ENCODE measurements around the gene PTH2R.
"Not testable (repeated sequence)": the region's sequence is repeated elsewhere in the genome, so short reads cannot be mapped to it uniquely, and the experiment has no call there.

PTH2R gene

GRCh38 chr2:208488686-208489564, 82.3 kb downstream of the PTH2R start:
- no peak for DNase-seq

- no peak for DNase-seq
Measured at GRCh38 chr2:208489687-208490086, 83.1 kb downstream of the PTH2R start.

GRCh38 chr2:208490492-208490891, 83.9 kb downstream of the PTH2R start:
- DNase-seq = no peak

- no peak for DNase-seq
Measured at GRCh38 chr2:208491641-208492040, 85.0 kb downstream of the PTH2R start.

- no peak for DNase-seq
Measured at GRCh38 chr2:208492069-208492468, 85.5 kb downstream of the PTH2R start.

- DNase-seq = no peak
Measured at GRCh38 chr2:208493186-208493585, 86.6 kb downstream of the PTH2R start.

- no peak for DNase-seq
Measured at GRCh38 chr2:208496129-208496528, 89.5 kb downstream of the PTH2R start.

- no peak for DNase-seq
Measured at GRCh38 chr2:208501206-208501605, 94.6 kb downstream of the PTH2R start.

GRCh38 chr2:208502288-208502687, 95.7 kb downstream of the PTH2R start:
- no peak for DNase-seq

GRCh38 chr2:208505365-208505764, 98.8 kb downstream of the PTH2R start:
- not testable (repeated sequence) for DNase-seq

- DNase-seq = no peak
Measured at GRCh38 chr2:208509586-208509985, 103.0 kb downstream of the PTH2R start.

GRCh38 chr2:208511016-208511415, 104.4 kb downstream of the PTH2R start:
- DNase-seq = no peak

GRCh38 chr2:208511573-208511972, 105.0 kb downstream of the PTH2R start:
- no peak for DNase-seq

- no peak for DNase-seq
Measured at GRCh38 chr2:208515099-208515498, 108.5 kb downstream of the PTH2R start.

GRCh38 chr2:208523069-208523468, 116.5 kb downstream of the PTH2R start:
- not testable (repeated sequence) for DNase-seq

- not testable (repeated sequence) for DNase-seq
Measured at GRCh38 chr2:208525165-208525564, 118.6 kb downstream of the PTH2R start.

- no peak for DNase-seq
Measured at GRCh38 chr2:208529796-208530195, 123.2 kb downstream of the PTH2R start.

- DNase-seq = no peak
Measured at GRCh38 chr2:208531361-208531760, 124.8 kb downstream of the PTH2R start.

- DNase-seq = not testable (repeated sequence)
Measured at GRCh38 chr2:208535578-208535977, 129.0 kb downstream of the PTH2R start.

- DNase-seq = no peak
Measured at GRCh38 chr2:208541461-208541988, 134.9 kb downstream of the PTH2R start.

- DNase-seq = no peak
Measured at GRCh38 chr2:208541989-208542464, 135.4 kb downstream of the PTH2R start.

GRCh38 chr2:208542465-208543041, 136.0 kb downstream of the PTH2R start:
- no peak for DNase-seq
